HG03469 (cell line): Measurements from ENCODE around the gene UGT1A9.
"Not testable (repeated sequence)": the region's sequence is repeated elsewhere in the genome, so short reads cannot be mapped to it uniquely, and the experiment has no call there.

ENCODE experiments used
- ATAC-seq: cut with Tn5 transposase; IDR thresholded peaks from one replicate; pipeline ENCODE4 v1.9.1; 2021; ENCODE audit warnings: mild to moderate bottlenecking, moderate library complexity, moderate number of reproducible peaks; ENCODE audit not compliant: unreplicated experiment

UGT1A9 gene

GRCh38 chr2:233671290-233672161, at the start of gene UGT1A9:
UGT1A9 (plus strand) TSS chr2:233671898; CDS start chr2:233671935, 37 bp downstream.
- ATAC-seq: no peak

GRCh38 chr2:233627331-233628025, 44.2 kb upstream of the UGT1A9 start:
- ATAC-seq: no peak

- not testable (repeated sequence) for ATAC-seq
Observed at GRCh38 chr2:233636306-233636705, 35.4 kb upstream of the UGT1A9 start, which contains the start of gene UGT1A10. UGT1A10 (plus strand) TSS chr2:233636448; CDS start chr2:233636523, 75 bp downstream.

- no peak for ATAC-seq
Observed at GRCh38 chr2:233638836-233639235, 32.9 kb upstream of the UGT1A9 start.

- ATAC-seq: no peak
Observed at GRCh38 chr2:233639860-233640259, 31.8 kb upstream of the UGT1A9 start.

GRCh38 chr2:233643128-233643527, 28.6 kb upstream of the UGT1A9 start:
- no peak for ATAC-seq

- ATAC-seq: not testable (repeated sequence)
Observed at GRCh38 chr2:233646033-233646432, 25.7 kb upstream of the UGT1A9 start.

GRCh38 chr2:233650981-233651380, 20.7 kb upstream of the UGT1A9 start:
- ATAC-seq: no peak

- no peak for ATAC-seq
Observed at GRCh38 chr2:233651430-233651829, 20.3 kb upstream of the UGT1A9 start.

GRCh38 chr2:233654501-233654900, 17.2 kb upstream of the UGT1A9 start:
- ATAC-seq: no peak

- no peak for ATAC-seq
Observed at GRCh38 chr2:233655043-233655442, 16.7 kb upstream of the UGT1A9 start.

GRCh38 chr2:233655943-233656342, 15.8 kb upstream of the UGT1A9 start:
- ATAC-seq: not testable (repeated sequence)

GRCh38 chr2:233656443-233656842, 15.3 kb upstream of the UGT1A9 start:
- ATAC-seq: no peak

GRCh38 chr2:233658610-233659009, 13.1 kb upstream of the UGT1A9 start:
- no peak for ATAC-seq

GRCh38 chr2:233663911-233664310, 7.8 kb upstream of the UGT1A9 start:
- ATAC-seq: no peak

- ATAC-seq: no peak
Observed at GRCh38 chr2:233668605-233669260, 3.0 kb upstream of the UGT1A9 start.

GRCh38 chr2:233672886-233673285, 1.2 kb downstream of the UGT1A9 start:
- no peak for ATAC-seq

- no peak for ATAC-seq
Observed at GRCh38 chr2:233673896-233674295, 2.2 kb downstream of the UGT1A9 start.

- no peak for ATAC-seq
Observed at GRCh38 chr2:233674314-233674713, 2.6 kb downstream of the UGT1A9 start.

GRCh38 chr2:233674995-233675394, 3.3 kb downstream of the UGT1A9 start:
- no peak for ATAC-seq

GRCh38 chr2:233676046-233676445, 4.3 kb downstream of the UGT1A9 start:
- no peak for ATAC-seq
